Measurements from ENCODE around the gene RCSD1.

- TF ChIP-seq CTCF (IDR thresholded peaks at IDR 0.05) (no peak), EP300 (IDR thresholded peaks at IDR 0.05) (no peak), POLR2A (IDR thresholded peaks at IDR 0.05) (no peak), POLR2AphosphoS5 (IDR thresholded peaks at IDR 0.05) (no peak)
Observed at GRCh38 chr1:167747988-167748387, 118.0 kb downstream of the RCSD1 start.

Measured in stomach (tissue), 4 donors.